SK-N-SH treated with all-trans-retinoic acid at 6 μM for 48 hours (cell line): ENCODE measurements around the gene BMS1.

ENCODE experiments used
- ATAC-seq: fragments of 200-7000 bp; cut with Tn5 transposase; 3 replicates; pipeline ENCODE4 v1.9.1; 2020; ENCODE audit warnings: mild to moderate bottlenecking, moderate library complexity
- ARNTL ChIP-seq: fragments of 450-650 bp; formaldehyde crosslinking; IDR thresholded peaks from 2 replicates; pipeline ENCODE4 v1.5.0; 2020; ENCODE audit warnings: low read depth, mild to moderate bottlenecking, moderate library complexity, borderline replicate concordance
- BACH2 ChIP-seq: fragments of 250-450 bp; sonication (Bioruptor Pico); IDR thresholded peaks from 2 replicates; pipeline ENCODE4 v1.9.0; 2021; ENCODE audit warnings: mild to moderate bottlenecking, borderline replicate concordance
- CREB5 ChIP-seq: fragments of 250-450 bp; sonication (Bioruptor Pico); IDR thresholded peaks from 2 replicates; pipeline ENCODE4 v1.5.1; 2020; ENCODE audit warnings: low read depth, mild to moderate bottlenecking, moderate library complexity
- CSDC2 ChIP-seq: fragments of 250-450 bp; sonication (Bioruptor Pico); IDR thresholded peaks from 2 replicates; pipeline ENCODE4 v1.5.0; 2020; ENCODE audit warnings: mild to moderate bottlenecking, moderate library complexity
- CSRNP3 ChIP-seq: fragments of 250-450 bp; sonication (Bioruptor Pico); IDR thresholded peaks from 2 replicates; pipeline ENCODE4 v1.5.1; 2021; ENCODE audit warnings: mild to moderate bottlenecking, moderate library complexity
- ESRRG ChIP-seq: fragments of 250-450 bp; sonication (Bioruptor Pico); IDR thresholded peaks from 2 replicates; pipeline ENCODE4 v1.6.1; 2021; ENCODE audit warnings: mild to moderate bottlenecking
- GLIS3 ChIP-seq: fragments of 250-450 bp; sonication (Bioruptor Pico); IDR thresholded peaks from 2 replicates; pipeline ENCODE4 v1.5.0; 2020; ENCODE audit warnings: mild to moderate bottlenecking, moderate library complexity
- OSR1 ChIP-seq: fragments of 250-450 bp; sonication (Bioruptor Pico); IDR thresholded peaks from 2 replicates; pipeline ENCODE4 v1.8.0; 2022; ENCODE audit warnings: moderate library complexity, mild to moderate bottlenecking, inconsistent platforms
- PATZ1 ChIP-seq: fragments of 250-450 bp; sonication (Bioruptor Pico); IDR thresholded peaks from 2 replicates; pipeline ENCODE4 v1.8.0; 2020; ENCODE audit warnings: mild to moderate bottlenecking, moderate library complexity, borderline replicate concordance
- POU6F1 ChIP-seq: fragments of 250-450 bp; sonication (Bioruptor Pico); IDR thresholded peaks from 2 replicates; pipeline ENCODE4 v1.8.0; 2021; ENCODE audit warnings: low read depth, mild to moderate bottlenecking, moderate library complexity, borderline replicate concordance
- PPARA ChIP-seq: fragments of 250-450 bp; sonication (Bioruptor Pico); IDR thresholded peaks from 2 replicates; pipeline ENCODE4 v1.5.0; 2020; ENCODE audit warnings: mild to moderate bottlenecking, borderline replicate concordance
- RARB ChIP-seq: fragments of 250-450 bp; sonication (Bioruptor Pico); IDR thresholded peaks from 2 replicates; pipeline ENCODE4 v1.8.0; 2021; ENCODE audit warnings: mild to moderate bottlenecking, moderate library complexity
- SNAI2 ChIP-seq: fragments of 250-450 bp; sonication (Bioruptor Pico); IDR thresholded peaks from 2 replicates; pipeline ENCODE4 v1.5.0; 2020; ENCODE audit warnings: mild to moderate bottlenecking, moderate library complexity
- TCF4 ChIP-seq: fragments of 250-450 bp; sonication (Bioruptor Pico); IDR thresholded peaks from 2 replicates; pipeline ENCODE4 v1.8.0; 2021; ENCODE audit warnings: mild to moderate bottlenecking, moderate library complexity, borderline replicate concordance
- TOX ChIP-seq: fragments of 250-450 bp; sonication (Bioruptor Pico); IDR thresholded peaks from 2 replicates; pipeline ENCODE4 v1.8.0; 2021; ENCODE audit warnings: mild to moderate bottlenecking, moderate library complexity, borderline replicate concordance
- ZC3H10 ChIP-seq: fragments of 250-450 bp; sonication (Bioruptor Pico); IDR thresholded peaks from 2 replicates; pipeline ENCODE4 v1.5.1; 2021; ENCODE audit warnings: mild to moderate bottlenecking, moderate library complexity
- ZFP3 ChIP-seq: fragments of 250-450 bp; sonication (Bioruptor Pico); IDR thresholded peaks from 2 replicates; pipeline ENCODE4 v1.5.0; 2020; ENCODE audit warnings: mild to moderate bottlenecking, moderate library complexity
- ZNF70 ChIP-seq: fragments of 450-650 bp; formaldehyde crosslinking; IDR thresholded peaks from 2 replicates; pipeline ENCODE4 v1.5.0; 2020; ENCODE audit warnings: mild to moderate bottlenecking, moderate library complexity
- ZNF8 ChIP-seq: fragments of 450-650 bp; formaldehyde crosslinking; IDR thresholded peaks from 2 replicates; pipeline ENCODE4 v1.5.0; 2020; ENCODE audit warnings: mild to moderate bottlenecking, moderate library complexity
- TF ChIP-seq, protein P1 (sequence below): fragments of 250-450 bp; sonication (Bioruptor Pico); IDR thresholded peaks from 2 replicates; pipeline ENCODE4 v1.5.0; 2020; ENCODE audit warnings: mild to moderate bottlenecking, moderate library complexity

The BMS1 gene

GRCh38 chr10:42753507-42754154, 29.0 kb upstream of the BMS1 start:
- TF ChIP-seq TOX (CRISPR knock-in tag) (no peak), TCF4 (no peak), ZNF8 (no peak), ARNTL (CRISPR knock-in tag) (no peak), RARB (CRISPR knock-in tag) (no peak), CREB5 (CRISPR knock-in tag) (no peak), BACH2 (CRISPR knock-in tag) (no peak), ZFP3 (CRISPR knock-in tag) (no peak), ZC3H10 (no peak), PATZ1 (CRISPR knock-in tag) (no peak), PPARA (no peak), OSR1 (CRISPR knock-in tag) (no peak), CSDC2 (no peak), ESRRG (CRISPR knock-in tag) (no peak), SNAI2 (CRISPR knock-in tag) (no peak), ZNF70 (CRISPR knock-in tag) (no peak)
- peak; percentile 39 for ATAC-seq

- peak; percentile 46 for ATAC-seq
- TF ChIP-seq, protein P1, sequence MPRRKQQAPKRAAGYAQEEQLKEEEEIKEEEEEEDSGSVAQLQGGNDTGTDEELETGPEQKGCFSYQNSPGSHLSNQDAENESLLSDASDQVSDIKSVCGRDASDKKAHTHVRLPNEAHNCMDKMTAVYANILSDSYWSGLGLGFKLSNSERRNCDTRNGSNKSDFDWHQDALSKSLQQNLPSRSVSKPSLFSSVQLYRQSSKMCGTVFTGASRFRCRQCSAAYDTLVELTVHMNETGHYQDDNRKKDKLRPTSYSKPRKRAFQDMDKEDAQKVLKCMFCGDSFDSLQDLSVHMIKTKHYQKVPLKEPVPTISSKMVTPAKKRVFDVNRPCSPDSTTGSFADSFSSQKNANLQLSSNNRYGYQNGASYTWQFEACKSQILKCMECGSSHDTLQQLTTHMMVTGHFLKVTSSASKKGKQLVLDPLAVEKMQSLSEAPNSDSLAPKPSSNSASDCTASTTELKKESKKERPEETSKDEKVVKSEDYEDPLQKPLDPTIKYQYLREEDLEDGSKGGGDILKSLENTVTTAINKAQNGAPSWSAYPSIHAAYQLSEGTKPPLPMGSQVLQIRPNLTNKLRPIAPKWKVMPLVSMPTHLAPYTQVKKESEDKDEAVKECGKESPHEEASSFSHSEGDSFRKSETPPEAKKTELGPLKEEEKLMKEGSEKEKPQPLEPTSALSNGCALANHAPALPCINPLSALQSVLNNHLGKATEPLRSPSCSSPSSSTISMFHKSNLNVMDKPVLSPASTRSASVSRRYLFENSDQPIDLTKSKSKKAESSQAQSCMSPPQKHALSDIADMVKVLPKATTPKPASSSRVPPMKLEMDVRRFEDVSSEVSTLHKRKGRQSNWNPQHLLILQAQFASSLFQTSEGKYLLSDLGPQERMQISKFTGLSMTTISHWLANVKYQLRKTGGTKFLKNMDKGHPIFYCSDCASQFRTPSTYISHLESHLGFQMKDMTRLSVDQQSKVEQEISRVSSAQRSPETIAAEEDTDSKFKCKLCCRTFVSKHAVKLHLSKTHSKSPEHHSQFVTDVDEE = no peak
- no peak for TF ChIP-seq ZNF70 (CRISPR knock-in tag)
- TF ChIP-seq CSRNP3 (CRISPR knock-in tag) = no peak
- no peak for TF ChIP-seq ARNTL (CRISPR knock-in tag)
- no peak for TF ChIP-seq RARB (CRISPR knock-in tag)
- no peak for TF ChIP-seq GLIS3
- no peak for TF ChIP-seq PATZ1 (CRISPR knock-in tag)
- no peak for TF ChIP-seq POU6F1 (CRISPR knock-in tag)
- TF ChIP-seq CREB5 (CRISPR knock-in tag) = no peak
- TF ChIP-seq TCF4 = no peak
These were observed 28.2 kb upstream of the BMS1 start for GRCh38 chr10:42754155-42755027.
